Natural killer cell (primary cell): ENCODE results near the gene ZNF398. TPM values are rescaled to one million over a fixed set of nuclear protein-coding genes. Genes with fewer than 3 reads are reported as not detected.

Experiments
- ATAC-seq, 3 donors: fragments of 150-1000 bp in 2 of 3; fragments of 200-7000 bp in 1 of 3; cut with Tn5 transposase; 1 replicate in 1 of 3; 2 replicates in 2 of 3; pipeline ENCODE4 v1.10.0; 2021; ENCODE audit warnings: mild to moderate bottlenecking in 2 of 3, moderate library complexity in 2 of 3
- DNase-seq, 2 donors: peaks; one replicate each; pipeline versions ENCODE4 v3.0.0 to v3.0.0-alpha.2; 2013 to 2021; ENCODE audit warnings: mixed read lengths in 1 of 2
- H3K27ac ChIP-seq: one replicate; pipeline ENCODE4 v1.5.1; 2013; ENCODE audit warnings: mild to moderate bottlenecking, low read length
- H3K27me3 ChIP-seq: one replicate; pipeline ENCODE4 v1.6.1; 2013; ENCODE audit warnings: low read length; ENCODE audit not compliant: control insufficient read depth, insufficient read depth
- H3K36me3 ChIP-seq: one replicate; pipeline ENCODE4 v1.6.1; 2013; ENCODE audit warnings: low read length; ENCODE audit not compliant: control insufficient read depth, insufficient read depth
- H3K4me1 ChIP-seq: one replicate; pipeline ENCODE4 v1.6.1; 2013; ENCODE audit warnings: low read length; ENCODE audit not compliant: control insufficient read depth, insufficient read depth
- H3K4me3 ChIP-seq: one replicate; pipeline ENCODE4 v1.5.1; 2013; ENCODE audit warnings: low read length
- H3K9me3 ChIP-seq: one replicate; pipeline ENCODE4 v1.6.1; 2013; ENCODE audit warnings: low read length; ENCODE audit not compliant: control insufficient read depth, insufficient read depth
- H3K27ac Mint-ChIP-seq, 2 donors: one replicate each; pipeline ENCODE4 v1.8.0; 2022; ENCODE audit warnings: mild to moderate bottlenecking in 2 of 2, mixed read lengths in 2 of 2, moderate library complexity in 1 of 2
- H3K27me3 Mint-ChIP-seq, 2 donors: one replicate each; pipeline ENCODE4 v1.8.0; 2022; ENCODE audit warnings: low read depth in 2 of 2, mixed read lengths in 2 of 2
- H3K36me3 Mint-ChIP-seq: one replicate; pipeline ENCODE4 v1.8.0; 2022; ENCODE audit warnings: mixed read lengths
- H3K4me1 Mint-ChIP-seq, 2 donors: one replicate each; pipeline ENCODE4 v1.8.0; 2022; ENCODE audit warnings: mixed read lengths in 2 of 2
- H3K4me3 Mint-ChIP-seq: one replicate; pipeline ENCODE4 v1.8.0; 2022; ENCODE audit warnings: mild to moderate bottlenecking, moderate library complexity, mixed read lengths
- H3K9me3 Mint-ChIP-seq, 2 donors: one replicate each; pipeline ENCODE4 v1.8.0; 2022; ENCODE audit warnings: mixed read lengths in 2 of 2
- WGBS: methylation state at CpG from one replicate; pipeline ENCODE4 v1.1.7; 2013; ENCODE audit warnings: missing lambda C conversion rate; ENCODE audit not compliant: insufficient coverage; 5-methylcytosine and 5-hydroxymethylcytosine counted together
- intact Hi-C: fragments of 100-400 bp; cut with micrococcal nuclease; formaldehyde crosslinking; loops from one replicate; pipeline ENCODE4 v1.14.2; 2022
- total RNA-seq, 4 donors: library from RNA; stranded (reverse); fragments of 120-200 nt in 1 of 4; gene quantifications; one replicate each; pipeline versions ENCODE4 v1.2.3 to v1.2.4, GENCODE V29; 2013 to 2022
- TF ChIP-seq, protein P1 (sequence below): fragments of 200-600 bp; IDR thresholded peaks from one replicate; pipeline ENCODE4 v1.8.0; 2022; ENCODE audit warnings: antibody characterized with exemption

The ZNF398 gene
- total RNA-seq, 3 donors from 2014 or later (not counting 1 experiment from before 2014, with no cell fraction given): 14.8 to 18.5 (median 18.5) TPM

DNA sequence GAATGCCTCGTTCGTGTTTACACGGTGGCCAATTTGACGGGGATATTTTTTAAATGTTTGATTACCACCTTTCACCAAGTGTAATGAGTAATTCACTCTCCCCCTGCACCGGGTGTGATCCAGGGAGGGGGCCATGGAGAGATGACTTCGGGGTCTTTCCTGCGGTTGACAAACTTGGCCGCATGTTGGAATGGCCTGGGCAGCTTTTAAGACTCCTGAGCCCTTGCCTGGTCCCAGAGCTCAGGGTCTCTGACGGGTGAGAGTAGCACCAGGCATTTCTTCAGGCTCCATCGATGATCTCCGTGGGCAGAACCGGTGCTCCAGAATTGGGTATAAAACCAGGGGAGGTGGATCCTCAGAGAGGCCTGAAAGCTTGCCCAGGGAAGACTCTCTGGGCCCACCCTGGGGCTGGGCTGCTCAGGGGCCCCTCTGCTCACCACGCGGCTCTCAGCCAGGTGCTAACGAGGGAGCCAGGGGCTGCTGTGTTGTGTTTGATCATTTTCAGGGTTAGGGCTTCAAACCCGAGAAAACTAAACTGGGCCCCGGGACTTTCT, 49.0 kb downstream of the ZNF398 start:
- peak overlapping the region; percentile 79 to 88 for H3K27ac Mint-ChIP-seq
- TF ChIP-seq, protein P1, sequence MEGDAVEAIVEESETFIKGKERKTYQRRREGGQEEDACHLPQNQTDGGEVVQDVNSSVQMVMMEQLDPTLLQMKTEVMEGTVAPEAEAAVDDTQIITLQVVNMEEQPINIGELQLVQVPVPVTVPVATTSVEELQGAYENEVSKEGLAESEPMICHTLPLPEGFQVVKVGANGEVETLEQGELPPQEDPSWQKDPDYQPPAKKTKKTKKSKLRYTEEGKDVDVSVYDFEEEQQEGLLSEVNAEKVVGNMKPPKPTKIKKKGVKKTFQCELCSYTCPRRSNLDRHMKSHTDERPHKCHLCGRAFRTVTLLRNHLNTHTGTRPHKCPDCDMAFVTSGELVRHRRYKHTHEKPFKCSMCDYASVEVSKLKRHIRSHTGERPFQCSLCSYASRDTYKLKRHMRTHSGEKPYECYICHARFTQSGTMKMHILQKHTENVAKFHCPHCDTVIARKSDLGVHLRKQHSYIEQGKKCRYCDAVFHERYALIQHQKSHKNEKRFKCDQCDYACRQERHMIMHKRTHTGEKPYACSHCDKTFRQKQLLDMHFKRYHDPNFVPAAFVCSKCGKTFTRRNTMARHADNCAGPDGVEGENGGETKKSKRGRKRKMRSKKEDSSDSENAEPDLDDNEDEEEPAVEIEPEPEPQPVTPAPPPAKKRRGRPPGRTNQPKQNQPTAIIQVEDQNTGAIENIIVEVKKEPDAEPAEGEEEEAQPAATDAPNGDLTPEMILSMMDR: no peak
- no peaks in the 10 kb centered on the region for H3K9me3 ChIP-seq
- peak overlapping the region; percentile 49 for H3K4me3 ChIP-seq
- peaks cover 23% of the 10 kb centered on the region for H3K36me3 Mint-ChIP-seq
- no peaks in the 10 kb centered on the region for H3K27me3 Mint-ChIP-seq
- peaks cover 19% of the 10 kb centered on the region for H3K36me3 ChIP-seq
- peaks cover 20% of the 10 kb centered on the region for H3K4me1 ChIP-seq
- H3K9me3 Mint-ChIP-seq: no peaks in the 10 kb centered on the region
- H3K4me1 Mint-ChIP-seq: peaks cover 8 to 45% of the 10 kb centered on the region in 2 donors
- ATAC-seq (peak; percentile 3 to 4 (median 4)), DNase-seq (no peak)
- H3K27me3 ChIP-seq: no peaks in the 10 kb centered on the region
- peak overlapping the region; percentile 85 for H3K4me3 Mint-ChIP-seq
- WGBS: 5% methylated on average over 15 of the region's 17 CpGs
- intact Hi-C loops: no loop called here
- H3K27ac ChIP-seq: peak overlapping the region; percentile 45

DNA sequence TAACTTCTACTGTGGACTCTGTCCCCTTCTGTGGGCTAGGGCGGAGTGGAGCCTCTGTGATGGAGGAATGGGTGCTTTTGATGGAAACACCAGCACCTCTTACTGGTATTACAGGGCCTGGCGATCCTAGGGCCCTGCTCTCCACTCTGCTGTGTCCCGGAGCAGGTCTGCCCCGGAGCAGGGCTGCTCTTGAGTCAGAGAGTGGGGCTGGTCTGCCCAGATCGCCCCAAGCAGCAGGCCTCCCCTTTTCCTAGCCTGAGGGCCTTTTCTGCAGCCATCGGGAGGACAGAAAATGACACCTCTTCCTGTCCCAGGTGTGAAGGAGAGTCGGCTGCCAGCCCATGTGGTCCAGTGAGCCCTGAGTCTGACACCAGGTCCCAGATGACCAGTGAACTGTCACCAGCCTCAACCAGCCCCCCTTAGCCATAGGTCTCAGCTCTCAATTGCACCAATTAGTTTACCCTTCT, 49.5 kb downstream of the ZNF398 start:
- Mint-ChIP-seq H3K27me3 (no peaks in the 10 kb centered on the region), H3K4me1 (peaks cover 8 to 48% of the 10 kb centered on the region in 2 donors), H3K36me3 (peaks cover 26% of the 10 kb centered on the region), H3K4me3 (peak overlapping the region; percentile 85), H3K9me3 (no peaks in the 10 kb centered on the region), H3K27ac (peak overlapping the region; percentile 79 to 88)
- TF ChIP-seq, protein P1: no peak
- peaks cover 20% of the 10 kb centered on the region for H3K4me1 ChIP-seq
- intact Hi-C loops: no loop called here
- DNase-seq (no peak), ATAC-seq (no peak)
- no peaks in the 10 kb centered on the region for H3K9me3 ChIP-seq
- H3K36me3 ChIP-seq: peaks cover 19% of the 10 kb centered on the region
- H3K27ac ChIP-seq: peak overlapping the region; percentile 45
- WGBS: 26% methylated on average over 7 of the region's 7 CpGs
- H3K4me3 ChIP-seq: peak overlapping the region; percentile 49
- no peaks in the 10 kb centered on the region for H3K27me3 ChIP-seq

DNA sequence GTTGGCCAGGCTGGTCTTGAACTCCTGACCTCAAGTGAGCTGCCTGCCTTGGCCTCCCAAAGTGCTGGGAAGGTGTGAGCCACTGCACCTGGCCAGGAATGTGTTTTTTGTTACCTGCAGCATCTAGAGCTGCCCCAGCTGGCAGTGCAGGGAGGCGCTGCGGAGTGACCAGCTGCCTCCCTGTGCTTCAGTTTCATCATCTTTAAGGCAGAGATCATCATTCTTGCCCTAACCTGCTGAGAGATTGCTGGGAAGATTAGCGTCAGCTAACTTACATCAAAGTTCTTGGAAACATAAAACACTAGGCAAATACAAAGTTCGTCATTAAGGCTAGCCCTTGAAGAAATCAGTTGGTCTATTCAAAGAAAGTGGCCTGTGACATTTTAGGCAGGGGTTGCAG, 50.4 kb downstream of the ZNF398 start:
- H3K4me3 Mint-ChIP-seq: no peak overlapping the region
- peaks cover 20% of the 10 kb centered on the region for H3K36me3 ChIP-seq
- intact Hi-C loops: no loop called here

More for the DNA sequence above, 50.4 kb downstream of the ZNF398 start:
- Histone ChIP-seq H3K4me3 (no peak overlapping the region), H3K4me1 (peaks cover 20% of the 10 kb centered on the region), H3K9me3 (no peaks in the 10 kb centered on the region), H3K27me3 (no peaks in the 10 kb centered on the region), H3K27ac (no peak overlapping the region)
- Mint-ChIP-seq H3K27ac (peak overlapping the region; percentile 79 to 88), H3K36me3 (peaks cover 29% of the 10 kb centered on the region), H3K27me3 (no peaks in the 10 kb centered on the region), H3K9me3 (no peaks in the 10 kb centered on the region), H3K4me1 (peaks cover 8 to 51% of the 10 kb centered on the region in 2 donors)
- TF ChIP-seq, protein P1: no peak
- DNase-seq (no peak), ATAC-seq (no peak)
- WGBS: 88% methylated on average over 4 of the region's 4 CpGs
